MG63 (cell line): ENCODE data around the gene NEUROD2. TPM values are rescaled to one million over a fixed set of nuclear protein-coding genes. Genes with fewer than 3 reads are reported as not detected.

Experiments used
- DNase-seq: peaks from one replicate; pipeline ENCODE4 v3.0.0-alpha.2; 2020
- H3K27me3 ChIP-seq: fragments of 250-450 bp; sonication (Bioruptor Pico); 2 replicates; pipeline ENCODE4 v1.5.1; 2020; ENCODE audit warnings: mild to moderate bottlenecking, moderate library complexity
- H3K36me3 ChIP-seq: fragments of 250-450 bp; sonication (Bioruptor Pico); 2 replicates; pipeline ENCODE4 v1.5.1; 2020; ENCODE audit warnings: mild to moderate bottlenecking, moderate library complexity
- H3K4me3 ChIP-seq: fragments of 250-450 bp; sonication (Bioruptor Pico); 2 replicates; pipeline ENCODE4 v1.5.1; 2020; ENCODE audit warnings: mild to moderate bottlenecking, moderate library complexity
- H3K9me3 ChIP-seq: fragments of 250-450 bp; sonication (Bioruptor Pico); 2 replicates; pipeline ENCODE4 v1.5.1; 2020; ENCODE audit warnings: mild to moderate bottlenecking, moderate library complexity
- total RNA-seq: library from RNA; depleted of rRNA; stranded (reverse); fragments of >200 nt; shearing (Covaris generic); gene quantifications from 2 replicates; pipeline ENCODE4 v1.2.3, GENCODE V29; 2014; ENCODE audit warnings: low replicate concordance; rRNA removed

The NEUROD2 gene
- total RNA-seq = not detected in 2 replicates

GRCh38 chr17:39607851-39608130, at the start of gene NEUROD2:
NEUROD2 (minus strand) TSS chr17:39607920; CDS start chr17:39606599, 1,321 bp downstream.
- H3K4me3 ChIP-seq = peak within 1 kb of the TSS; percentile 9; the same call in 1 of the 2 replicates
- DNase-seq = no peak
- H3K9me3 ChIP-seq = no peaks in the 10 kb centered on the region
- H3K27me3 ChIP-seq = peaks cover 60% of the 10 kb centered on the region
- no peaks in the 10 kb centered on the region for H3K36me3 ChIP-seq

GRCh38 chr17:39655105-39655504, 47.4 kb upstream of the NEUROD2 start:
- DNase-seq = no peak
- Histone ChIP-seq H3K36me3 (peaks cover 19% of the 10 kb centered on the region), H3K9me3 (no peaks in the 10 kb centered on the region), H3K4me3 (no peak overlapping the region), H3K27me3 (no peaks in the 10 kb centered on the region)

- H3K4me3 ChIP-seq = no peak overlapping the region
- DNase-seq = peak; percentile 54
Observed at GRCh38 chr17:39653662-39654331, 46.1 kb upstream of the NEUROD2 start.

GRCh38 chr17:39653316-39653661, 45.6 kb upstream of the NEUROD2 start:
- H3K27me3 ChIP-seq = no peaks in the 10 kb centered on the region

More at GRCh38 chr17:39653662-39654331, 46.1 kb upstream of the NEUROD2 start:
- Histone ChIP-seq H3K9me3 (no peaks in the 10 kb centered on the region), H3K36me3 (peaks cover 20% of the 10 kb centered on the region), H3K27me3 (no peaks in the 10 kb centered on the region)

GRCh38 chr17:39652587-39653315, 45.0 kb upstream of the NEUROD2 start:
- Histone ChIP-seq H3K36me3 (peaks cover 20% of the 10 kb centered on the region), H3K9me3 (no peaks in the 10 kb centered on the region), H3K27me3 (no peaks in the 10 kb centered on the region), H3K4me3 (no peak overlapping the region)
- no peak for DNase-seq

More at GRCh38 chr17:39653316-39653661, 45.6 kb upstream of the NEUROD2 start:
- Histone ChIP-seq H3K36me3 (peaks cover 20% of the 10 kb centered on the region), H3K4me3 (no peak overlapping the region), H3K9me3 (no peaks in the 10 kb centered on the region)
- no peak for DNase-seq

GRCh38 chr17:39651923-39652586, 44.3 kb upstream of the NEUROD2 start:
- peaks cover 20% of the 10 kb centered on the region for H3K36me3 ChIP-seq
- no peaks in the 10 kb centered on the region for H3K9me3 ChIP-seq
- H3K4me3 ChIP-seq = no peak overlapping the region
- no peaks in the 10 kb centered on the region for H3K27me3 ChIP-seq
- DNase-seq = no peak

- no peak for DNase-seq
- Histone ChIP-seq H3K9me3 (no peaks in the 10 kb centered on the region), H3K36me3 (peaks cover 18% of the 10 kb centered on the region), H3K4me3 (no peak overlapping the region), H3K27me3 (no peaks in the 10 kb centered on the region)
Observed at GRCh38 chr17:39650121-39650579, 42.4 kb upstream of the NEUROD2 start.

GRCh38 chr17:39648616-39649366, 41.1 kb upstream of the NEUROD2 start:
- no peak for DNase-seq
- no peaks in the 10 kb centered on the region for H3K9me3 ChIP-seq
- H3K4me3 ChIP-seq = no peak overlapping the region
- peaks cover 7% of the 10 kb centered on the region for H3K36me3 ChIP-seq
- H3K27me3 ChIP-seq = no peaks in the 10 kb centered on the region

- Histone ChIP-seq H3K9me3 (no peaks in the 10 kb centered on the region), H3K27me3 (no peaks in the 10 kb centered on the region), H3K36me3 (0 out of 2 replicates have a peak, but pooled peaks cover 3% of the 10 kb centered on the region), H3K4me3 (no peak overlapping the region)
- DNase-seq = no peak
Observed at GRCh38 chr17:39647256-39647655, 39.5 kb upstream of the NEUROD2 start.

GRCh38 chr17:39643271-39643670, 35.6 kb upstream of the NEUROD2 start:
- DNase-seq = peak; percentile 58
- peaks cover 3% of the 10 kb centered on the region; the same call in 1 of the 2 replicates for H3K36me3 ChIP-seq
- no peak overlapping the region for H3K4me3 ChIP-seq
- no peaks in the 10 kb centered on the region for H3K9me3 ChIP-seq
- no peaks in the 10 kb centered on the region for H3K27me3 ChIP-seq

GRCh38 chr17:39642291-39643074, 34.8 kb upstream of the NEUROD2 start:
- Histone ChIP-seq H3K9me3 (no peaks in the 10 kb centered on the region), H3K4me3 (no peak overlapping the region)
- no peak for DNase-seq

GRCh38 chr17:39641883-39642282, 34.2 kb upstream of the NEUROD2 start:
- Histone ChIP-seq H3K9me3 (no peaks in the 10 kb centered on the region), H3K4me3 (no peak overlapping the region), H3K27me3 (no peaks in the 10 kb centered on the region), H3K36me3 (peaks cover 3% of the 10 kb centered on the region; the same call in 1 of the 2 replicates)
- DNase-seq = no peak

More at GRCh38 chr17:39642291-39643074, 34.8 kb upstream of the NEUROD2 start:
- Histone ChIP-seq H3K27me3 (no peaks in the 10 kb centered on the region), H3K36me3 (peaks cover 3% of the 10 kb centered on the region; the same call in 1 of the 2 replicates)

- DNase-seq = no peak
- Histone ChIP-seq H3K9me3 (no peaks in the 10 kb centered on the region), H3K36me3 (peaks cover 3% of the 10 kb centered on the region; the same call in 1 of the 2 replicates), H3K27me3 (no peaks in the 10 kb centered on the region), H3K4me3 (no peak overlapping the region)
Observed at GRCh38 chr17:39641097-39641496, 33.4 kb upstream of the NEUROD2 start.

- H3K36me3 ChIP-seq = peaks cover 3% of the 10 kb centered on the region; the same call in 1 of the 2 replicates
- no peak for DNase-seq
- H3K4me3 ChIP-seq = no peak overlapping the region
- no peaks in the 10 kb centered on the region for H3K9me3 ChIP-seq
- no peaks in the 10 kb centered on the region for H3K27me3 ChIP-seq
Observed at GRCh38 chr17:39640591-39641031, 32.9 kb upstream of the NEUROD2 start.

- DNase-seq = no peak
- H3K4me3 ChIP-seq = no peak overlapping the region
- H3K27me3 ChIP-seq = no peaks in the 10 kb centered on the region
- H3K9me3 ChIP-seq = no peaks in the 10 kb centered on the region
- peaks cover 3% of the 10 kb centered on the region; the same call in 1 of the 2 replicates for H3K36me3 ChIP-seq
Observed at GRCh38 chr17:39639566-39640458, 32.1 kb upstream of the NEUROD2 start.
